GM21576 (cell line): ENCODE results near the gene BRS3.
A peak's percentile ranks its signal among the peaks of the same experiment; 100 is the strongest.

Experiments used
- ATAC-seq: cut with Tn5 transposase; IDR thresholded peaks from one replicate; pipeline ENCODE4 v1.9.1; 2021; ENCODE audit warnings: mild to moderate bottlenecking, moderate library complexity; ENCODE audit not compliant: unreplicated experiment

BRS3 gene

DNA sequence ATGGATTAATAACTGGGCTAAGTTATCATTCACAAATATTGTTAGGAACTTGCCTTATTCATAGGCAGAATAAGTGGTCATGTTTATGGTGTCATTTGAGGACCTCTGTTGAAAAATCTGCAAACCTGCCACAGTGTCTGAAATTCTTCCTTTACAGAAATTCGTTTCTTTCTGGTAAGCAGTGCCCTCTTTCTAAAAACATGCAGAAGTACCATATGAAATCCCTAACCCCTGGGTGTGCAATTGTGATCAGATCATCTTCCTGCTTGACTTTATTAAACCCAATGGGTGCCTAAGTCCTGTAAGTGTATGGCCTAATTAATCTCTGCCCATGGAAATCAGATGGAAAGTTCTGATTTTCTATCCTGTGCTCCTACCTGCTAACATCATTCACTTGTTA is 5.3 kb downstream of the BRS3 start:
- ATAC-seq = no peak

DNA sequence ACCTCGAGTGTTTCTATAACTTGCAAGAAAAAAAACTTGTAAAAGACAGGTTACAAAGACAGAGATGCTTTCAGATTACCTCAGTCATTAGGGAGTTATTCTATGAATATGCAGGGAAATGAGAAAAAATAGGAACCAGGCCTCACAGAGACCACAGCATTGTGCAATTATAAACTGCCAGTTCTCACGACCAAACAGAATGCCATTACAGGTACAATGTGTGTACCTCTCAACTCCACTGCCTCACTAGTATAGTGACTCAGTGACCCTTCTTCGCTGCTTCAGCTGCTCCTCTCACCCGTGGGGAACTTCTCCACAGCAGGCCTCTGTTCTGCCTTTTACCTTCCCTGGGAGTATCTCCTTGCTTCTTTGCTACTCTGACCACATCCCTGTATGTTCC is 7.3 kb downstream of the BRS3 start:
- ATAC-seq = no peak

DNA sequence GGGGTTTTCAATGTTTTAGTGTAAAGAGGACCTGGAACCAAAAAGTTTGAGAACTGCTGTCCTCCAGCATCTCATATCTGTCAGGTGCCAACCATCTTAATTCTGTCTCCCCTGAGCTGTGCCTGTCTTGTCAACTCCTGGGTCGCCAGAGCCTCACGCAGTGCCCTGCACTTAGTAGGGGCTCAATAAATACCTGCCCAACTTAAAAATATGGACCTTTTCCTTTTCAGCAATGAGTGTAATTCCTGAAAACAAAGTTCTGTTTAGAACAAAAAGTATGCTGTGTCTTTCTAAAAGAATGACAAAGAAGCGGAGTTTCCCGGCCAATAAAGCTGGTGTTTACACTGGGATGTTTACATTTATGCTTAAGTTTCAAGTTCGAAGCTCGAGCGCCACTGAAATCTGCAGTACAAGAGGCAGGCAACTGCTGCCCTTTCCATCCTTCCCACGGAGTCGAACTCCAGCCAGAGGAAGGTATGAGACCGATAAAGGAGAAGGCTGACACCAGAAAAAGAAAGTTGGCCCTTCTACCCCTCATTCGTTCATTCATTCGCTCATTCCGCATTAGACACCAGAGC is 8.5 kb downstream of the BRS3 start:
- no peak for ATAC-seq

DNA sequence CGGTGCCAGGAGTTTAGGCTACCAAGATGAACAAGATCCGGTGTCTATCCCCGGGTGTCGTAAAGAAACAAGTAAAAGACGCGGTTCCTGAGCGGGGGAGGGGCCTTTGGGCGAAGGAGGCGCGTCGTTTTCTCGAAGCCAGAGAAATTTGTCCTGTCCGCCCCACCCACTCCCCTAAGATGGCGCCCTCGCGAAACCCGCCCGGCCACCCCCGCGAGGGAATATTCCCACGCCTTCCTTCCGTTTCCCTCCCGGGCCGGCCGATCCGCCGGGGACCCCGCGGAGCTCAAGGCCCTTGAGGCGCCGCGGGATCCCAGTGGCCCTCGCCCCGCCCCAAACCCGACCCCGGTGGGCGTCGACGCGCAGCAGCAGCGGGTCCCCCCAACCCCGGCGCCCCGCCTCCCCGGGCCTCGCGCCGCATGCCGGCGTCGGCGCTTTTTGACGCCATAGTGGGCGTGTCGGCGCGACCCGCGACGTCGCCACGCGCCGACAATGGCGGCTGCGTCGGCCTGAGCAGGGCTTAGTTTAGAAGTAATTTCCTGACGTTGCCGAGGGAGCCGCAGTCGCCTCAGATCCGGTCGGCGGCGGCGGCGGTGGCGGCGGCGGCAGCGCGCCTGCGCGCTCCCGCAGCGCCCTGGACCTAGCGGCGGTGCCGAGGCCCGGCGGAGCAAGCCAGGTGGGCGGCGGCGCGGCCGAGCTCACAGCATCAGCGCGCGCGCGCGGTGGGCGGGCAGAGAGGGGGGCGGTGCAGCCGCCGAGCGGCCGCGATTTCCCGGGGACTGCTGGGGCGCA is 9.2 kb downstream of the BRS3 start:
- peak; percentile 77 for ATAC-seq

DNA sequence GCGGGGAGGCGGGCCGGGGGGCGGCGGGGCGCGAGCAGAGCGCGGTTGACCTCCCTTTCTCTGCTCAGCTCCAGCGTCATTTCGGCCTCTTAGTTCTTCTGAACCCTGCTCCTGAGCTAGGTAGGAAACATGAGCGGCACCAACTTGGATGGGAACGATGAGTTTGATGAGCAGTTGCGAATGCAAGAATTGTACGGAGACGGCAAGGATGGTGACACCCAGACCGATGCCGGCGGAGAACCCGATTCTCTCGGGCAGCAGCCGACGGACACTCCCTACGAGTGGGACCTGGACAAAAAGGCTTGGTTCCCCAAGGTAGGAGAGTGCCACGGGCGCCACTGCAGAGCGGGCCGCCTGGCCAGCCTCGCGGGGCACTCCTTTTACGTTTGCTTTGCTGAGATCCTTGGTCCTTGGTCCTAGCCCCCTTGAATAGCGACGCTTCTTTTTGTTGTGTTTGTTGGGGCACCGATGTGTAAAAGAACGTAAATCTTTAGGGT is 9.9 kb downstream of the BRS3 start, which contains the start of gene HTATSF1:
Gene HTATSF1 (plus strand): TSS at position 37 of the 497 bp plus-strand sequence. CDS start 93 bp downstream, at position 130.
- peak; percentile 11 for ATAC-seq

DNA sequence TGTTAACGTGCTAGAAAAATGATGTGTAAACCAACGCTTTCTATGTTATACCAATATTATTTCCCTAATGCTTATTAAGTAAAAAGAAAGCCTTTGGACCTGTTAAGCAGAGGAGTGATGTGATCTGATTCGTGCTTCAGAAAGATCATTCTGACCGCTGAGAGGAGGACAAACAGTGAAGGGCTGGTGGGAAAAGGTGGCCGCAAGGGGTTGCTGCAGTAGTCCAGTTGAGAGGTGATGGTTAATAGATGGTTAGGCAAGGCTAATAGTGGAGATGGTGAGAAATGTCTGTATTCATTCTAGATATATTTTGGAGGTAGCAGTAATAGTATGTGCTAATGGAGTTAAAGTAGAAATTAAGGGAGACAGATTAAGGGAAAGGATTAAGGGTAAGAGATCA is 31.3 kb downstream of the BRS3 start:
- no peak for ATAC-seq

DNA sequence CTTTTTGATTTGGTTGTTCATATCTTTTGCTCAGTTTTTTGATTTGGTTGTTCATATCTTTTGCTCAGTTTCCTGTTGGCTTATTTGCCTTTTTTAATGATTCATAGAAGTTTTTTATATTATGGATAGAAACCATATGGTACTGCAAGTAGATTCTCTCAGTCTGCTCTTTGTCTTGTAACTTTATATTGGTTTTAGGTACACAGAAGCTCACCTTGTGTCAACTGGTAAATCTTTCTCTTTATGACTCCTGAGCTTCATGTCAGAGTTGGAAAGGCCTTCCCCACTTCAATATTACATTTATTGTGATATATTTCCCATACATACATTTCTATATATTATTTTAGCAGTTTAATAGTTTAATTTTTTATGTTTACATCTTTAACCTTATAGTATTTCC is 36.0 kb downstream of the BRS3 start:
- no peak for ATAC-seq

DNA sequence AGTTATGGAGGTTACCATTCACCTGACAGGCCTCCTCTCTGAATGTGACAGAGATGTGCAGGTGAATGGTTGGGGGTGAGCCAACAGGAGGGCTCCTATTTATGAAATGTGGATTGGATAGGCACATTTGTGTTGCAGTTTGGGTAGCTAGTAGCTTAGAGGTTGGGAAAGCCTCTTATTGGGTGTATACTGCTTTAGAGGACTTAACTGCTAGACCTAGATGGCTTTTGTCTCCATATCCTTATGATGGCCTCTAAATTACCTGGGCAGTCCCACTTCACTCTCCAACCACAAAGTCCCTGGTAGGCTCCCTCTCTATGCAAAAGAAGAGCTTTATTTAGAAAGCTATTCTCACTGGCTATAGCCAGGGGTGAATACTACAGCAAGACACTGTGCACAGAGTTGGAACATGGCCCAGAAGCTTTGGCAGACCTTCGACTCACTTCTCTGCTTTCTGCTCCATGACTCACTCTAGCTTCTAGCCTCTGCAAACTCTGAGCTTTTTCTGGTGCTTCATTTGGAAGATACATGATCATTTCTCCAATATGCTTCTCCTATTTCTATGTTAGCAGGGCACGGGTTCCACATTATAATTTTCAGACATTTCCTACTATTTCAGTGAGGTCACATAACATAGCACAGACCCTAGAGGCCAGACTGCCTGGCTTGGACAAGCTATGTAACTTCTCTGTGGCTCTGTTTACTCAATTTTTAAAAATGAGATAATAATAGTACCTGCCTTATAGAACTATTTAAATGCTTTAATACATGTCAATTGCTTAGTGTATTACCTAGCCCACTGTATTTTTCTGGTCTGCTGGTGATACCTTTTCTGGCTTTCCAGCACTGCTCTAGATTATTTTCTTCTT is 38.2 kb downstream of the BRS3 start:
- no peak for ATAC-seq

DNA sequence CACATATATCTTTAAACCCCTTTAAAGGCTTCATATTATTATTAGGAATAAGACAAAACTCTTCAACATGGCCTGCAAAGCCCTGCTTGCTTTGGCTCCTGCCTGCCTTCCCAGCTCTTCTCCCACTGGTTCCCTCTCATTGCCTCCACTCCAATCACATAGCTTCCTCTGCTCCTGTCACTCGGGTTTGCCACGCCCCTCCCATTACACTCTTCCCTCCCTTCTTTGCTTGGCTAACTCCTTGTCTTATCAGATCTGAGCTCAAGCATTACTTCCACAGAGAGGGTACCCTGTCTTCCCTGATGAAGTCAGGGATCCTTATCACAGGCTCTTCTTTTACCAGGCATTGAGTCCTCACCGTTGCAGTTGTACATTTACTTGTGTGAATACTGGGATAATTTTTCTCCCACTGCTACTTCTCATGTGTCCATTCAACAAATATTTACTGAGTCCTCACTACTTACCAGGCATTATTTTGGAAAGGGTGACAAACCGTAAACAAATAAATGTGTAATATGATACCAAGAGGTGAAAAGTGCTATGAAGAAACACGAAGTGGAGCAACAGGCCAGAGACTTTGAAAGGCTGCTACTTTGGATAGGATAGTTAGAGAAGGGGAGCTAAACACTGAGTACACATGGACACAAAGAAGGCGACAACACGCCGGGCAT is 41.0 kb downstream of the BRS3 start:
- no peak for ATAC-seq

DNA sequence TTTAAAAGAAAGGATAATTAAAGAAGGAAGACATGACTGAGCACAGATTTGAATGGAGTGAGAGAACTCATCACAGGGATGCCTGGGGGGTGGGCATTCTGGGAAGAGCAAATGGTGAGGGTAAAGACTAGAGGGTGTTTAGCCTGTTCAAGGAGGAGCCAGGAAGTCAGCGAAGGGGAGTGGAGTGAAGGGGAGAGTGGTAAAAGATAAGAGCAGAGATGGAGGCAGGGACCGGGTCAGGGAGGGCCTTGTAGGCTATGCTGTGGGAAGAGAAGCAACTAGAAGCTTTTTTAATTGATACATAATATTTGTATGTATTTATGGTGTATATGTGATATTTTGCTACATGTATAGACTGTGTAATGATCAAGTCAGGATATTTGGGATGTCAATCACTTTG is 42.0 kb downstream of the BRS3 start:
- no peak for ATAC-seq

DNA sequence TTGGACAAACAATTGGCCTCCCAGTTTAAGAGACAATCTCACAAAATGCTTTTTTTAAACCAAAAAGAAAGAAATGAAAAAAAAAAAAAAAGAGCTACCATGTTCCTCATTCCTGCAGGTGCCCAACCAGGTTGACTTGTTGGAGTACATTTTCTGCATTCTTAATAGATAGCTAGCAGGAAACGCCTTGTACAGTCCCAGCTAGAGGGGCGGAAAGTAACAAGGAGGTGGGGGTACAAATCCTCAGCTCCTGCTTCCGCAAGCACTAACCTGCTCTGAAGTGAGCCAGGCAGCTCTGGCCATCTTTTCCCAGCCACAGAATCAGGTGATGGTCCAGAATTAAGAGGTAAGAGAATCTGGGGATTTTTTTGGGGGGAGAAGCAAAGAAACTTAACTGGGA is 44.2 kb downstream of the BRS3 start, which contains the start of gene VGLL1:
Gene VGLL1 (plus strand): TSS at position 265 of the 400 bp plus-strand sequence. CDS start 3,806 bp downstream, outside the sequence.
- ATAC-seq = no peak

DNA sequence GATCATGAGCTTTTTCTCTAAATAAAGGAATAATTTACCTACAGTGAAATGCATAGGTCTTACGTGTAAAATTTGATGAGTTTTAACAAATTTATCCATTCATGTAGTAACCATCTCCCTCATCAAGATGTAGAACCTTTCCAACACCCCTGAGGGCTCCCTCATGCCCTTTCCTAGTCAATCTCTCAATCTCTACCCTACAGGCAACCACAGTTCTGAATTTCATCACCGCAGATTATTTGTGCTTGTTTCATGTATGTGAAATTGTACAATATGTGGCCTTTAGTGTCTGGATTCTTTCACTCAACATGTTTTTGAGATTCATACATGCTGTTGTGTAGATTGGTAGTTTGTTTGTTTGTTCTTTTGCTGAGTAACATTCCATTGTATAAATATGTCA is 46.4 kb downstream of the BRS3 start:
- no peak for ATAC-seq

DNA sequence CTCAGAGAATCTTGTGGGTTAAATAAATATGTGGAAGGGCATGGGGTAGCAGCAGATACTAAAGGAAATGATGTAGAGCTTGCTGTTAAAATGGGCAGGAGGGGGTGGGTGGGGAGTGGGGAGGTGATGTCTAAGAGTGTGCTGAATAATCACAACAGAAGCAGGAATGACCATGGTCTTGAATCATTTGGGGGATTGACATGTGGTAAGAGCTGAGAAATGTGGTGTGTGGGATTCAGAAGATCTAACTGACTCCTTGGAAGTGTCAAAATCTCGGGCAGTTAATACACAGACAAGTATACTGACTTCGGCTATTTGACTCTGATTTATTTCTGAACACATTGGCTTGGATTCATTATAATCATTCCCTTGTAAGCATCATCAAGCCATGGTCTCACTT is 51.1 kb downstream of the BRS3 start:
- ATAC-seq = no peak

DNA sequence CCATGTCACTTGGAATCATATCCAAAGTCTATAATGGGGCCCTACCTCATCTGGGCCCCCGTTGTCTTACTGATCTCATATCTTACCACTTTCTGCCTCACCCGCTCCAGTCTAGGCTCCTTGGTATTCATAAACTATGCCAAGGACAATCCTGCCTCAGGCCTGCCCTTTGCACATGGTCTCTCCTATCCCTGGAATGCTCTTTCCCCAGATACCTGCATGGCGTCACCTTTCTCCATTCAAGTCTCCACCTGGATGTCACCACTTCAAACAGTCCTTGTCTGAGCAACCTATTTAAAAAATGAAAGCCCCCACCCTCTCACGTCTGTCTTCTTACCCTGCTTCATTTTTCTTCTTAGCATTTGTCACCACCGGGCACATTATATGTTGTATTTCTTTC is 52.5 kb downstream of the BRS3 start:
- no peak for ATAC-seq

DNA sequence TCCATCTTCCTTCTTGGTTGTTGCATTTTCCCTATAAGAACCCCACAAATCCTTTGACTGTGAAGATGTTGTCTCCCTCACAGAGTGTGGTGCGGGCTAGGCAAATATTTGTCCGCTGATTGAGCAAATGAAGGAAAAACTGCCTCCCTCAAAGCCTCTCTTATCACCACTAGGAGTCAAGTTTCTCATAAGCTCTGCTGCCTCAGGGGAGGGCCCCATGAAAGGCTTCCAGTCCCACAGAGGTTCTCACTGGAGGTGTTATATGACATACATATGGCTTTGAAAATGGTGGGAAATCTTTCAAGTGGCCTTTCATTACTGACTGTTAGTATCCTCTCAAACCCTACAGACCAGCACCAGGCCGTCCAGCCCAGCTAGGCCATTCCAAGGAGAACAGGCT is 53.5 kb downstream of the BRS3 start:
- no peak for ATAC-seq

DNA sequence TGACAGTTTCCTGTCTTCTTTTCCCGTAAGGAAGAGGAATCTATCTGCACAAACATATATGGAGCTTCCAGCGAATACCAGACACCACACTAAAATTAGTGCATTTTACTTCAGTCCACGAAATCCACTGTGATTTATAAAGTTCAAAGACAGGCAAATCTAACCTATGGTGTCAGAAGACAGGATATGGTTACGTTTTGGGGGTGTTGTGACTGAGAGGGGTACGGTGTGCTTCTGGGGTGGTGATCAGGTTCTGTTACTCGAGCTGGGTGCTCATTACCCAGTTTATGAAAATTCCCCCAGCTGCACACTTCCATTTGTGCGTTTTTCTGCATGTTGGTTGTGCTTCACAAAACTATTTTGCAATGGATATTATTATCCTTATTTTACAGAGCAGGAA is 54.5 kb downstream of the BRS3 start:
- ATAC-seq = no peak
